ENCODE data around the gene WDR54.

DNA sequence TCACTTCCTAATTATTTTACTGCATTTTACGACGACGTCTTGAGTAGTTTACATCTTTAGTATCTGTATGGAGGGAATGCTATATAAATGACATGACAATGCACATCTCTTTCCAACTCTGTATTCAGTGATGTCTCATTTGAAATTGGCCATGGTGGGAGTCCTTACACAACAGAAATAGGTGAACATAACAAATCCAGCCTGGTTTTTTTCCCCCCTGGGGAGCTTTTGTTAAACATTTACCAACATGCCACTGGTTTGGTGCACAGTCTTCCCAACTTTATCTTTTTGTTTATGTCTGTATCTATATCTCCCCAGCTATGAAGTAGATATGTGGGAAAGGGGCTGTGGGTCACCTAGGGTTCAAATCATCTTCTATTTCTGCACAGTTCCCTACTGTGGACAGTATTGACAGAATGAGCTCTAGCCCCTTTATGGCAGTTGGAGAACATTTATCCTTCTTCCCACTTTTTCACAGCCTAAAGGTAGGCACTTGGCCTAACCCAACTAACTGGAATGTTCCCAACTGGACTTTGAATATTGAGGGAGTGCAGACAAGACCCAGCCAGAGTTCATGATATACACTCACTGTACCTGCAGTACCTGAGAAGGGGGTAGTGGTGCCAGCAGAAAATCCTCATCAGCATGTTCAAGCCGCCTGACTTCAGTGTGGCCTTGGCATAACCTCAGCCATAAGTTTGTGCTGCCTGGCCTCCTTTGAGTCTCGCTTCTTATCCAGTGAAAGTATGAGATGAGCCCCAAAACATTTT lies 25.9 kb downstream of the WDR54 start:
- TF ChIP-seq, protein P1, sequence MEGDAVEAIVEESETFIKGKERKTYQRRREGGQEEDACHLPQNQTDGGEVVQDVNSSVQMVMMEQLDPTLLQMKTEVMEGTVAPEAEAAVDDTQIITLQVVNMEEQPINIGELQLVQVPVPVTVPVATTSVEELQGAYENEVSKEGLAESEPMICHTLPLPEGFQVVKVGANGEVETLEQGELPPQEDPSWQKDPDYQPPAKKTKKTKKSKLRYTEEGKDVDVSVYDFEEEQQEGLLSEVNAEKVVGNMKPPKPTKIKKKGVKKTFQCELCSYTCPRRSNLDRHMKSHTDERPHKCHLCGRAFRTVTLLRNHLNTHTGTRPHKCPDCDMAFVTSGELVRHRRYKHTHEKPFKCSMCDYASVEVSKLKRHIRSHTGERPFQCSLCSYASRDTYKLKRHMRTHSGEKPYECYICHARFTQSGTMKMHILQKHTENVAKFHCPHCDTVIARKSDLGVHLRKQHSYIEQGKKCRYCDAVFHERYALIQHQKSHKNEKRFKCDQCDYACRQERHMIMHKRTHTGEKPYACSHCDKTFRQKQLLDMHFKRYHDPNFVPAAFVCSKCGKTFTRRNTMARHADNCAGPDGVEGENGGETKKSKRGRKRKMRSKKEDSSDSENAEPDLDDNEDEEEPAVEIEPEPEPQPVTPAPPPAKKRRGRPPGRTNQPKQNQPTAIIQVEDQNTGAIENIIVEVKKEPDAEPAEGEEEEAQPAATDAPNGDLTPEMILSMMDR (IDR thresholded peaks at IDR 0.05) = no peak
- TF ChIP-seq POLR2A (IDR thresholded peaks at IDR 0.05) = no peak

Data from adrenal gland (tissue), 5 donors.